Measurements from ENCODE around the gene PPFIBP1. TPM values are rescaled to one million over a fixed set of nuclear protein-coding genes. Genes with fewer than 3 reads are reported as not detected.

PPFIBP1 gene
- total and polyA plus RNA-seq, 2 of the 13 experiments (the other 11 are each of a cell fraction or from before 2014, with no cell fraction given) = 16.2 to 21.8 TPM

DNA sequence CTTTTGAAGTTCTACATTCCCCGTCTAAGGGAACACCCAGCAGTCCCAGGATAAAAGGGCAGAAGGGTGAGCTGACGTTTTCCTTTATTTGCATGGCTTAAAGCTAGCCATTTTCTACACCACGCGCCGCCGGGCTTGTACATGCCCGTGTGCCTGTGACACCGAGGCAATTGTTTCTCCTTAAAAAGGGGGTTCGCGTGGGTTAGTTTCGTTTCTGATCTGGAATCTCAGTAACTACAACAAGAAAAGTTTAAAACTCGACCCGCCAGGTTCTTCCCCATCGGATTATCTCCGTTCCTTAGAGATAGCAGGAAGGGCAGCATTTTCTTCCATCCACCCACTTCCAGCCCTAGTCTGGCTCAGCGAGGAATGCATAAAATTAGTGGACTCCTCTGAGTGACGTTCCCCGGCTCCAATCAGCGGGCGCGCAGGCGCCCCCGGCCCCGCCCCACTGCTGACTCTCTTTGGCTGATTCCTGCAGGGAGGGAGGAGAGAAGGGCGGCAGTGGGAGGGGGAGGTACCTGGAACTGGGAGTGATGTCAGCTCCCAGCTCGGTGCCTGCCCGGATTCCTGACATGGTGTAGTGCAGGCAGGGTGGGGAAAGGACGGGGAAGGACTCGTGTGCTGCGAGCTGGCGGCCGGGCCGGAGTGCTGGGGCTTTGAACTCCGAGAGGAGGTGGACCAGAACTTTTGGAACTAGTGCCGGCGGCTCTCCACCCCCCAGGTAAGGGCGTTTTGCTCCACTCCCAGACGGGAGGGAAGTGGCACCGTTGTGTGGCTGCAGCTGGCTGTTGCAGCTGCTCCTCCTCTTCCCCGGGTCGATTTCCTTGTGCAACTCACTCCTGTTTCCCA lies at the start of gene PPFIBP1 (continued):
- TF ChIP-seq, protein P1, sequence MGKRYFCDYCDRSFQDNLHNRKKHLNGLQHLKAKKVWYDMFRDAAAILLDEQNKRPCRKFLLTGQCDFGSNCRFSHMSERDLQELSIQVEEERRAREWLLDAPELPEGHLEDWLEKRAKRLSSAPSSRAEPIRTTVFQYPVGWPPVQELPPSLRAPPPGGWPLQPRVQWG (CRISPR knock-in tag; IDR thresholded peaks at IDR 0.05; ENCODE audit: borderline replicate concordance, low read depth) = no peak
- TF ChIP-seq PTBP1 (IDR thresholded peaks at IDR 0.05; ENCODE audit: low read depth, low read length, poor library complexity, severe bottlenecking) = no peak
- TF ChIP-seq HOXD1 (CRISPR knock-in tag; IDR thresholded peaks at IDR 0.05) = no peak
- no peak for TF ChIP-seq CCAR2 (optimal IDR thresholded peaks at IDR 0.05; ENCODE audit: low read depth, low read length)
- TF ChIP-seq, protein P2, sequence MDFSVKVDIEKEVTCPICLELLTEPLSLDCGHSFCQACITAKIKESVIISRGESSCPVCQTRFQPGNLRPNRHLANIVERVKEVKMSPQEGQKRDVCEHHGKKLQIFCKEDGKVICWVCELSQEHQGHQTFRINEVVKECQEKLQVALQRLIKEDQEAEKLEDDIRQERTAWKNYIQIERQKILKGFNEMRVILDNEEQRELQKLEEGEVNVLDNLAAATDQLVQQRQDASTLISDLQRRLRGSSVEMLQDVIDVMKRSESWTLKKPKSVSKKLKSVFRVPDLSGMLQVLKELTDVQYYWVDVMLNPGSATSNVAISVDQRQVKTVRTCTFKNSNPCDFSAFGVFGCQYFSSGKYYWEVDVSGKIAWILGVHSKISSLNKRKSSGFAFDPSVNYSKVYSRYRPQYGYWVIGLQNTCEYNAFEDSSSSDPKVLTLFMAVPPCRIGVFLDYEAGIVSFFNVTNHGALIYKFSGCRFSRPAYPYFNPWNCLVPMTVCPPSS (IDR thresholded peaks at IDR 0.05) = no peak
- no peak; the same call in 1 of the 2 replicates for TF ChIP-seq TARDBP (CRISPR knock-in tag; IDR thresholded peaks at IDR 0.05)
- no peak for TF ChIP-seq RELA (CRISPR knock-in tag; IDR thresholded peaks at IDR 0.05)
- no peak for TF ChIP-seq ZSCAN9 (CRISPR knock-in tag; IDR thresholded peaks at IDR 0.05; ENCODE audit: borderline replicate concordance)
- no peak for TF ChIP-seq ZNF670 (CRISPR knock-in tag; IDR thresholded peaks at IDR 0.05; ENCODE audit: borderline replicate concordance)
- TF ChIP-seq, protein P3, sequence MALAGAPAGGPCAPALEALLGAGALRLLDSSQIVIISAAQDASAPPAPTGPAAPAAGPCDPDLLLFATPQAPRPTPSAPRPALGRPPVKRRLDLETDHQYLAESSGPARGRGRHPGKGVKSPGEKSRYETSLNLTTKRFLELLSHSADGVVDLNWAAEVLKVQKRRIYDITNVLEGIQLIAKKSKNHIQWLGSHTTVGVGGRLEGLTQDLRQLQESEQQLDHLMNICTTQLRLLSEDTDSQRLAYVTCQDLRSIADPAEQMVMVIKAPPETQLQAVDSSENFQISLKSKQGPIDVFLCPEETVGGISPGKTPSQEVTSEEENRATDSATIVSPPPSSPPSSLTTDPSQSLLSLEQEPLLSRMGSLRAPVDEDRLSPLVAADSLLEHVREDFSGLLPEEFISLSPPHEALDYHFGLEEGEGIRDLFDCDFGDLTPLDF (CRISPR knock-in tag; IDR thresholded peaks at IDR 0.05) = no peak
- peak; percentile 76; the same call in 1 of the 2 replicates for TF ChIP-seq CEBPB (IDR thresholded peaks at IDR 0.05; ENCODE audit: borderline replicate concordance, low read depth, low read length)
- TF ChIP-seq RBAK (CRISPR knock-in tag; IDR thresholded peaks at IDR 0.05) = no peak
- peak; percentile 56 for TF ChIP-seq REPIN1 (CRISPR knock-in tag; IDR thresholded peaks at IDR 0.05; ENCODE audit: borderline replicate concordance, low read depth)
- TF ChIP-seq ZNF136 (CRISPR knock-in tag; IDR thresholded peaks at IDR 0.05; ENCODE audit: low read depth) = no peak
- peak; percentile 35; the same call in 1 of the 2 replicates for TF ChIP-seq RXRB (CRISPR knock-in tag; IDR thresholded peaks at IDR 0.05; ENCODE audit: borderline replicate concordance)
- TF ChIP-seq ZNF773 (CRISPR knock-in tag; IDR thresholded peaks at IDR 0.05; ENCODE audit: borderline replicate concordance) = no peak
- no peak for TF ChIP-seq TBL1XR1 (IDR thresholded peaks at IDR 0.05; ENCODE audit: borderline replicate concordance, low read length, partially characterized antibody)
- peak; percentile 47 for TF ChIP-seq THAP11 (CRISPR knock-in tag; IDR thresholded peaks at IDR 0.05)
- no peak for TF ChIP-seq RORA (CRISPR knock-in tag; IDR thresholded peaks at IDR 0.05)
- TF ChIP-seq, protein P4, sequence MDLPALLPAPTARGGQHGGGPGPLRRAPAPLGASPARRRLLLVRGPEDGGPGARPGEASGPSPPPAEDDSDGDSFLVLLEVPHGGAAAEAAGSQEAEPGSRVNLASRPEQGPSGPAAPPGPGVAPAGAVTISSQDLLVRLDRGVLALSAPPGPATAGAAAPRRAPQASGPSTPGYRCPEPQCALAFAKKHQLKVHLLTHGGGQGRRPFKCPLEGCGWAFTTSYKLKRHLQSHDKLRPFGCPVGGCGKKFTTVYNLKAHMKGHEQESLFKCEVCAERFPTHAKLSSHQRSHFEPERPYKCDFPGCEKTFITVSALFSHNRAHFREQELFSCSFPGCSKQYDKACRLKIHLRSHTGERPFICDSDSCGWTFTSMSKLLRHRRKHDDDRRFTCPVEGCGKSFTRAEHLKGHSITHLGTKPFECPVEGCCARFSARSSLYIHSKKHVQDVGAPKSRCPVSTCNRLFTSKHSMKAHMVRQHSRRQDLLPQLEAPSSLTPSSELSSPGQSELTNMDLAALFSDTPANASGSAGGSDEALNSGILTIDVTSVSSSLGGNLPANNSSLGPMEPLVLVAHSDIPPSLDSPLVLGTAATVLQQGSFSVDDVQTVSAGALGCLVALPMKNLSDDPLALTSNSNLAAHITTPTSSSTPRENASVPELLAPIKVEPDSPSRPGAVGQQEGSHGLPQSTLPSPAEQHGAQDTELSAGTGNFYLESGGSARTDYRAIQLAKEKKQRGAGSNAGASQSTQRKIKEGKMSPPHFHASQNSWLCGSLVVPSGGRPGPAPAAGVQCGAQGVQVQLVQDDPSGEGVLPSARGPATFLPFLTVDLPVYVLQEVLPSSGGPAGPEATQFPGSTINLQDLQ (CRISPR knock-in tag; IDR thresholded peaks at IDR 0.05) = no peak
- no peak for TF ChIP-seq ZNF207 (IDR thresholded peaks at IDR 0.05; ENCODE audit: borderline replicate concordance)
- TF ChIP-seq ZNF563 (CRISPR knock-in tag; IDR thresholded peaks at IDR 0.05) = no peak
- TF ChIP-seq, protein P5, sequence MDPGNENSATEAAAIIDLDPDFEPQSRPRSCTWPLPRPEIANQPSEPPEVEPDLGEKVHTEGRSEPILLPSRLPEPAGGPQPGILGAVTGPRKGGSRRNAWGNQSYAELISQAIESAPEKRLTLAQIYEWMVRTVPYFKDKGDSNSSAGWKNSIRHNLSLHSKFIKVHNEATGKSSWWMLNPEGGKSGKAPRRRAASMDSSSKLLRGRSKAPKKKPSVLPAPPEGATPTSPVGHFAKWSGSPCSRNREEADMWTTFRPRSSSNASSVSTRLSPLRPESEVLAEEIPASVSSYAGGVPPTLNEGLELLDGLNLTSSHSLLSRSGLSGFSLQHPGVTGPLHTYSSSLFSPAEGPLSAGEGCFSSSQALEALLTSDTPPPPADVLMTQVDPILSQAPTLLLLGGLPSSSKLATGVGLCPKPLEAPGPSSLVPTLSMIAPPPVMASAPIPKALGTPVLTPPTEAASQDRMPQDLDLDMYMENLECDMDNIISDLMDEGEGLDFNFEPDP (CRISPR knock-in tag; conservative IDR thresholded peaks at IDR 0.05) = no peak
